ENCODE measurements around the gene WNK2.

GRCh38 chr9:93180938-93181337, 3.0 kb upstream of the WNK2 start:
- TF ChIP-seq CTCF (IDR thresholded peaks at IDR 0.05; ENCODE audit: low read depth, low read length, poor library complexity, severe bottlenecking) (no peak), EZH2phosphoT487 (IDR thresholded peaks at IDR 0.05; ENCODE audit: borderline replicate concordance, low read length) (no peak)

Measured in DOHH2 (cell line).